ENCODE data around the gene ZHX3.

ZHX3 gene

DNA sequence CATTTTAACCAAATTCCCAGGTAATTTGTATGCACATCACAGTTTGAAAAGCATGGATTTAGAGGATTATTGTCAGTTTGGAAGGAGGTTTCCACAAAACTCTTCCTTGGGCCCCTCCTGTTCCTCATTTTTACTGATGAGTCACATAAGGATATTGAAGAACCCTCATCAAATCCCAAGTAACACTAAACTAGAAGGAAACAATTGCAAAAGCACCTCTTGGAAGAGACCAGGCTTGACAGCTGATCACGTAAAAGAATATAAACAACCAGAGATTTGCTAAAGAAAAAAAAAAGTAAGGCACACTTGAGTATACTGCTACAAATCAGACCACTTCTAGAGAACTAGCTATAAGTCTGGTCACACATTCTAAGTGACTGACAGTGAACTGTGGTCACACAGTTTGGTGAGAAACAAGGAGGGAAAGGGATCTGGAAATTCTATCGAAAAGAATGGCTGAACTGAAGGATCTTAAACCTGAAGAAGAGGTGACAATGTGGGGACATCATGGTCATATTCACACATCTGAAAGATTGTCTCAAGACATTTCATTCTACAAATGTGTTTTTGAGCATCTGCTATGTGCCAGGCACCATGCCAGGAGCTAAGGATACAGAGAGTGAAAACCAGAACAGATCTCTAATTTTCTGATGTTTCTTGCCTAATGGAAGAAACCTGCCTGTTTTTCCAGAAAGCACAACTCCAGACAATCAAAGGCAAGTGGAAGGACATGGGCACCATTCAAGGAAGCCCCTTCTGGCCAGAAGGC, 24.1 kb downstream of the ZHX3 start:
- no peak for DNase-seq

DNA sequence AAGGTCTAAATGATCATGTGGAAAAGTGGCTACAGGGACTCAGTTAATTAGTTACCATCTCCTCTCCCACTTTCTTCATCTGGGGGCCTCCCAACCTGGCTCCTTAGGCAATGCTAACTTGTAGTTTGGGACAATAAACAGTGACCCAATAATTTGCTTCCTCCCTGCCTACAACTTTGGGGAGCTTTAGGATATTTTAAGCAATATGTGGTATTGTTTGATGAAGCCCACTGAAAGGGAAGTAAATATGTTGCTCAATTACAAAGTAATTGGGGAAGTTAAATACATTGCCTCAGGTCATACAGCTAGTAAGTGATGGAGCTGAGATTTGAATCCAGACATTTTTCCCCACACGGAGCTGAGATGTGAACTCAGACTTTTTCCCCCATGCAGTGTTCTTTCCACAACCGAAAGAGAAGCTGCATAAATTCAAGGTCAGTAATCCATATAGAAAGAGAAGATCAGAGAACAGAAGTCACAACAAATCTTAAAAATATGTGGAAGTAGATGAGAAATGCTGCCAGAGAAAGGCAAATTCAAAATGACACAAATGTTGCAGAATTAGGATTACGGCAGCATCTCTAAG, 26.6 kb downstream of the ZHX3 start:
- DNase-seq = no peak

DNA sequence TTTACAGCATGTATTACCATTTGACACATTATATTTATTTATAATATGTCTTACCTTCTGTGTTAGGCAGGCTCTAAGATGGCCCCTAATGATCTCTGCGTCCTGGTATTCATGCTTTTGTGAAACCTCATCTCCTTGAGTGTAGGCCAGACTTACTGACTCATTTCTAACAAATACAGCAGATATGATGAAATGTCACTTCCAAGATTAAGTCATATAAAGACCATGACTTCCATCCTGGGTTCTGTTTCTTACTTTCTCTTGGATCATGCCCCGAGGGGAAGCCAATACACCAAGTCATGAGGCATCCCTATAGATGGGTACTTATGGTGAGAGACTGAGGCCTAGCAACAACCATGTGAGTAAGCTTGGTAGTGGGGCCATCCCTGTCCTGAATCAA, 30.2 kb downstream of the ZHX3 start:
- no peak for DNase-seq

DNA sequence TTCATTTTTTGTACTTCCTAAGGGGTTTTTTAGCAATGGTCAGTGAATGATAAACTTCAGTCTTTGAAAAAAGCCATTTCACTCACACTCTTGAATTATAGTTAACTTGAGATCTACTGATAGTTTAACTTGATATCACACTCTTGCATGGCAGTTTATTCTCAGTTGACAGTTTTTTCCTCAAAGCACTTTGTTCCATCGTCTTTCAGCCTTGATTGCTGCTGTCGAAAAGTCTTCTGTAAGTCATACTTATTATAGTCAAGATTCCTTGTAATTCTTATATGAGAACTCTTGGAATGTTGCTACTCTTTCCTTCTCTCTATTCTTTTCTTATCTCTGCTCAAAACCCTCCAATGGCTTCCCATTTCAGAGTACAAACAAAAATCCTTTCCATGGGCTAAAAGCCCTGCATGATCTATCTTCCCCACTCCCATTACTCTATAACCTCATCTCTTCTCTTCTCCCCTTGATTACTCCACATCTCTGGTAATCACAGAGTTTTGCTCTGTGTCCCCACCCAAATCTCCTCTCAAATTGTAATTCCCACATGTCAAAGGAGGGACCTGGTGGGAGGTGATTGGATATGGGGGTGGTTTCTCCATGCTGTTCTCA, 31.2 kb downstream of the ZHX3 start:
- no peak for DNase-seq

DNA sequence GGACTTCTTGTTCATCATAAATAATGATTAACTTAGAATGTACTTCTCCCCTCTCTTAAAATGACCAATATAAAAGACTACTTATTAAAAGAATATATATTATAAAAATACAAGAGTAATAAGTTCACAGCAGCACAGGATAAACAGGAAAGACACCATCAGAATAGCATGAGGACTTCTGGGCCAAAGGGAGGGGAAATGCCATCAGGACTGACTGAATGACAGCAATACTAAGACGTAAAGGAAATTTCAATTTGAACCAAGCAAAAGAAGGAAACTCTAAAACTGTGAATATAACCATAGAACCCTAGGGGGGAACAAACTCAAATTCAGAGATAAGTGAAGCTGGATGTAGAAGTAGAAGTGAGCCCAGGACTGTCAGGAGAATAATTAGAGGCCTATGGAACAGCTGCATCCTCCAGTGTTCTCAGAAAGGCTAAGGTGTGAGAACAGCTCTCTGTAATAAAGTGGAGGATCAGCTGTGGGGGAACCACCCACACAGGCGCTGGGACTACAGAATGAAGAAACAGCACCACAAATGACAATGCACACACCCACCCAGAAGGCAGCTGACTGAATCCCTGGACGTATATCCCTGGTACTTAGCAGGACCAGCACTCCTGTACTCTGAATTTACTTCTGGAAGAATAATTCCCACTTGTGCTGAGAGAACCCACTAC, 37.8 kb downstream of the ZHX3 start:
- DNase-seq = no peak

DNA sequence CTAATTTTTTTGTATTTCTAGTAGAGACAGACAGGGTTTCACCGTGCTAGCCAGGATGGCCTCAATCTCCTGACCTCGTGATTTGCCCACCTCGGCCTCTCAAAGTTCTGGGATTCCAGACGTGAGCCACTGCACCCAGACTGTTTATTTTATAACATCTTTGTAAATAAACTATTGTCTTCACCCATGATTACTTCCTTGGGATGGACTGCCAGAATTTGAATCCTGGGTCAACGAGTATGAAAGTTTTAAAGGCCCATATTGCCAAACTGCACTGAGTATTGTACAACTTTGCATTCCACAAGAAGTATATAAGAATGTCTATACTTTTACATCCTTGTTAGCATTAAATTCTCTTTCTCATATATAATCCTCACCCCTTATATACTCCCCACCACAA, 38.6 kb downstream of the ZHX3 start:
- no peak for DNase-seq

DNA sequence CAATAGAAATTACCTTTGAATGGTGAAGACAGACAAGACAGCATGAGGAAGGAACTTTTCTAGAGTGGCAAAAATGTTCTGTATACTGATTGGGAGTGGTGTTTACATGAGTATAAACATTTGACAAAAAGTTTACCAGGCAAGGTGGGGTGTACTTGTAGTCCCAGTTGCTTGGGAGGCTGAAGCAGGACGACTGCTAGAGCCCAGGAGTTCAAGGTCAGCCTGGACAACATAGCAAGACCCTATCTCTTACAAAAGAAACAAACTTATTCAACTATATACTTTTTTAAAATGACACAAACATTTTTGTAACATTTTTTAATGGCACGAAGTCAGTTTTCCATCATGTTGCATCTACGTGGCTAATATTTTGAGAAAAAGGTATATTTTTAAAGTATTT, 40.5 kb downstream of the ZHX3 start:
- no peak for DNase-seq

DNA sequence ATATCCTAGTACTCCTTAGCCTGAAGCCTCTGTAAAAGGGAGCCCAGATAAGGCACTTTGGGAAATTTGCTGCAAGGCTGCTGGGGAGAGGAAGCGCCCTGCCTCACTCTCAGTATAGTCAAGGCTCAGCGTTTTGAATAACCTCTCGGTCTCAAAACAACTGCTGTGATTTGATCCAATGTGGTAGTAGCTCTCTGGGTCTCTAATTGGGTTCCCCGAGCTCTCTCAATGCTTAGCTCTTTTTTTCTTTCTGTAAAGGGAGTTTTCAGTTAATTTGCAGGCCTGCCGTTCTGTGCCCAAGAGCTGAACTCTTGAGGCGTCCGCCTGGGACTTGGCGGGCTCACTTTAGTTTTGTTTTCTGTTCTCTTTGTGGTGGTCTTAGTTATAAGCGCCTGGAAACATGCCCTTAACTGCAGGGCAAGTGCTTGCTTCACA, 41.2 kb downstream of the ZHX3 start:
- no peak for DNase-seq

DNA sequence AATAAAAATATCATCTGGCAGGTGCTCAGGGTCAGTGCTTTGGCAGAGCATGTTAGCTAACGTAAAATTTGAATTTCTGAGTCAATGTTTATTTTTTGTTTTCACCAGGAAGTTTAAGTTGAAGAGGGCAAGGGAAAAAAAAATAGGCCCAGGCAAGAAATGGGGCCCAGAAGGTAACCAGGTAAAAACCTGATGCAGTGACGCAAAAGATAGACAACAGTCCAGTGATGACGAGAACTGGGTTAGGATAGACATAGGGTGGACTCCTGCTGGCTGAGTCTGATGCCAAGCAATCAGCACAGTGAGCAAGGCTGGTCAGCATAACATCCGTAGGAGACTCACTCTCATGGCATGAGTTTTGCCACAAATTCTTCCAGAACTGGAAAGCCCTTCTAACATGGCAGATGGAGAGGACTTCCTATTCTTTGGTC, 42.2 kb downstream of the ZHX3 start:
- no peak for DNase-seq

DNA sequence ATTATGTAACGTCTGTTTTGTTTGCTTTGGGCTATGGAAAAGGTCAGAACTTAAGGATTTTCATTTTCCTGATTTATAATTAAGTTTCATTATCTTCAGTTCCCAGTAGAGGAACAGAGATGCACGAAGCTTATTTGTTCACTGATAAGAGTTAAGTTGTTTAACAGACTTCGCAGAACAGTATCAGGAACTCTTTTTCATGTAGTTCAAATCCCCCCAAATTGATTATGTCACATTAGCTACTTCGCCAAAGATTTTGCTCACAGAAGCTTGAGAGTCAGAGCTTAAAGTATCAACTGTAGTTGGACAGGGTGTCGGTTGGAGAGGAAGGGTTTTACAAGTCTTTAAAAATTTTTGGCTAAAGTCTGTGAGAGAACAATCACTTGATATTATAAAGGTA, 43.4 kb downstream of the ZHX3 start:
- no peak for DNase-seq

DNA sequence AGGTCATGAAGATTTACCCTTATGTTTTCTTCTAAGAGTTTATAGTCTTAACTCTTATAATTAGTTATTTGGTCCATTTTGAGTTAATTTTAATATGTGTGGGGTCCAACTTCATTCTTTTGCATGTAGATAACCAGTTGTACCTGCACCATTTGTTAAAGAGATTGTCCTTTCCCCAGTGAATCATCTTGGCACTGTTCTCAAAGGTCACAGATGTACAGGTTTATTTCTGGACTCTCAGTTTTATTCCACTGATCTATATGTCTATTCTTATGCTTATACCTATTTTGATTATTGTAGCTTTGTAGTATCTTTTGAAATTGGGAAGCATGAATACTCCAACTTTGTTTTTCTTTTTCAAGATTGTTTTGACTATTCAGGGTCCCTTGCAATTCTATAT, 44.1 kb downstream of the ZHX3 start:
- no peak for DNase-seq

DNA sequence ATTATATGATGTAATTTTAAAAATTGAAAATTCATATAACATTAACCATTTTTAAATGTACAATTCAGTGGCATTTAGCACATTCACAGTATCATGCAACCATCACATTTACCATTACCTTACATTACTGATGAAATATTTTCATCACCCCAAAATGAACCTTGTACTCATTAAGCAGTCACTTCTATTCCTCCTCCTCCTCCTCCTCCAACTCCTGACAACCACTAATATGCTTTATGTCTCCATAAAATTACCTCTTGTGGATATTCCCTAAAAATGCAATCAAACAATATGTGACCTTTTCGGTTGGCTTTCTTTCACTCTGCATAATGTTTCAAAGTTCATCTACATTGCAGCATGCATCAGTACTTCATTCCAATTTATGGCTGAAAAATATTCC, 45.2 kb downstream of the ZHX3 start:
- DNase-seq = no peak

DNA sequence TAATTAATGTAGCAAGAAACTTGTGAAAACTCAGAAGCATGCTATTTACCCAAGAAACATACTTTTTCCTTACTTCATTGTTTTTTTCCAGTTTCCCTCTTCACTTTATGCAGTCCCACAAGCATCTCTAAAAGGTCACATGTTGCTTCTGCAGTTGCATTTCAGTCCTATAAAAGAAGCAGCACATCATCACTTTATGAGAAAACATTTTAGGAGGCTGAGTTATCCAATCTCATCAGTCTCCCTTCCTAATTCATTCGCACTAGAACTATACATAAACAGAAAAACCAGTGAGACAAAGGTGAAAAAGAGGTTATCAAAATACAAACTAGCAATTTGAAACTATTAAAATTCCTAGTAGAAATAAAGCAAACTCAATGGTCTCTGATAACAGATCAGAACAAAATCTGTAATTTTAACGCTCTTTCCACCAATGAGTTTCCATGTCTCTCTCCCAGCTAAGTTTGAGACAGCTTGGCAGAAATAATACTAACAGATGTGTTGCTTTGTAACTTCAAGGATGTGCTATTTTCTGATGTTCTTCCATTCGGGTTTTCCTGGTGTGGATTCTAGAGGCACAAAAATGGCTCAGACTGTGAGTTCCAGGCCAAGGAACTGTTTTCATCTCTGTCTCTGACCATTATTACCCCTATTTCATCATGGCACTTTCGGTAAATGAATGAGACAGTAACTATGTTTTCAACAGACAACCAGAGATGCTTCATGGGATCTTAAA, 48.4 kb downstream of the ZHX3 start:
- no peak for DNase-seq

DNA sequence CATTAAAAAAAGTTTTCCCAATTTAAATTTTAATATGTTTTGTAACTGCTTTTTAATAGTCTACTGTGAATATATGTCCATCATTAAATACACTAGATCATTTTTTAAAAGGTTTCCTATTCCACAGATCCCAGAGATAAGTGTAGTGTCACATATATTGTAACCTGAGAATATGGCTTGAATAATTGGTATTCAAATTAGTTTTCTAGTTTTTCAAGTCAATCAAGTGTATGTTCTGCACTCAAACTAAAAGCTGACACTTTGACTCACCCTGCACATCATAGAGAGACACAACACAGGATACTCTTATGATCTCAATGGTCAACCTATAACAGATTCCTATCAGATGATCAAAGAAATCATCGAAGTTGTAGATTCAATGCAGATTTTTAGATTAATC, 49.1 kb downstream of the ZHX3 start:
- no peak for DNase-seq

DNA sequence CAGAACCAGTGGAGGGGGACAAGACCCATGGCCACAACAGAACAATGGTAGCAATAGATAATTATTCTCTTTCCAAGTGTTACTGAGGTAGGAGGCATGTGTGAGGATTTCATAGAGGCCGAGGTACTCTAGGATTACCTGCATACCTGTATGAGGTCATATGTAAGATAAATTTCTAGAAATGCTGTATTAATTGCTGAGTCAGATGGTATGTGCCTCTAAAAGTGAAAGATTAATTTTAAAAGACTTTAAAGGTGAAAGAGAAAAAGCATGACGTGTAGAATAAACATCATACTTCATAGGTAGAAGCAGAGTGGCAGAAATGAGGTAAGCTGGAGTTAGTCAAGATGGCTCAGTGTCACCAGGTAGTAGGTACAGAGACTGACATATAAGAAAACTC, 51.6 kb downstream of the ZHX3 start:
- no peak for DNase-seq

DNA sequence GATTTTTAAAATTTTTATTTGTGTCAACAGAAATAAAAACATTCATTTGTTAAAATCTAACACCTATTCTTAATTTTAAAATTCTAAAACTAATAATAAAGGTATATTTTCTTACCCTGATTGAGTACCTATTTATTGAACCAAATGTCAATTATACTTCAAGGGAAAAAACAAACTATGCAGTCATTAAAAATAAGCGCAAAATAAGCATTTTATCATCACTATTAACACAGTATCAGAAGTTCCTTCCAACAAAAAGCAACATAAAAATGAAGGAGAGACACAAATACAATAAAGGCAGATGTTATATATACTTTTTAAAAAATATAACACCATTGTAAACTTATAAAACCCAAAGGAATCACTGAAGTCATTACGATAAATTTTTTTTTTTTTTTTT, 52.7 kb downstream of the ZHX3 start:
- DNase-seq = no peak

DNA sequence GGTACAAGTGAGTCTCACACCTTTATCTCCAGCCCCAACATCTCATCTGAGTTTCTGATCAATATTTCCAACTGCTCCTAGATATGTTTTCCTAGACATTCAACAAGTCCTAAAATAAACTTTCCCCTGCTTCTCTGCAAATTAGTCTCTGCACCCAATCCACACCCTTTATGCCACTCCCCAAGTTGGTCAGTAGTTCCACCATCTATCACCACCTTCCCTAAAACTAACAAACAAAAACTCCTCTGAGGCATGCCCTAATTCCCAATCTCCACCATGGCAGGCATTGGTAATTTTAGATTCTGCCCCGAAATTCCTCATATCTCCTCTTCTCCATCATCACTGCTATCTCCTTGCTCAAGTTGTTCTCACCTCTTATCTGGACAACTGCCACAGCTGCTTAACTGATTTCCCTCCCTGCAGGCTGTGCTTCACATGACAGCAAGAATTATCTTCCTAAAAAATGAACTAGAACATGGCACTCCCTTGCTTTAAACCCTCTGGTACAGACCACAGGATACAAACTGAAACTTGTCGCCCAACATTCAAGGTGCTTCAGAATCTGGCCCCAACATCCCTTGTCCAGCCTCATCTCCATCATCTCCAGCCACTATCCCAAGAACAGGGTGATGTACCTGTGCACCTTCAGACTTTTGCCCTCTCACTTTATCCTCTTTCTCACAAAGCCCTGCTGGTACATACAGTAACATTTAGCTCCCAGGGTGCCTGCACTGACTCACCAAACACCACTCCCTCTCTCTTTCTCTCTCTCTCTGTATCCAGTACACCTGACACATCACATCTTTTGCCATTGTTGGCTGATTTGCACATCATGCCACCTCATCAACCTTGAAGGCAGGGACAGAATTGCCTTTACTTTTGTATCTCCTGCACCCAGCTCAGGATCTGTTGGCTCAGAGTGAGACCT, 55.5 kb downstream of the ZHX3 start:
- no peak for DNase-seq

DNA sequence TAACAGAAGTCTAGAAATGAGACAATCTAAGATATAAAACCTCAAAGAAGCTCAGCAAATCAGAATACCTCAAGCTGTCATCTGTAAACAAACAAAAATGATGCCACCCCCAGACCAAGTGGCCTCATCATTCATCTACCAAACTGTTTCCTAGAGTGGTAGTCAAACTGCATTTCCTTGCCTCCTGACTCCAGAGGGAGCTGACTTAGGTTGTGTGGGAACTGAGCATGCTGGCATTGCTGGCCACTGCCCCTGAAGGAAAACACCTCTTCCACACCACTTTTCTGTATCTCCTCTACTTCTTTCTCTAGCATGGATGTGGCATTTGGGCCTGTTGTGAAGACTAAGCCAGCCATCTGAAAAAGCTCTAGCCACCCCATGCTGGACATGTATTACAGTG, 56.3 kb downstream of the ZHX3 start:
- DNase-seq = no peak

DNA sequence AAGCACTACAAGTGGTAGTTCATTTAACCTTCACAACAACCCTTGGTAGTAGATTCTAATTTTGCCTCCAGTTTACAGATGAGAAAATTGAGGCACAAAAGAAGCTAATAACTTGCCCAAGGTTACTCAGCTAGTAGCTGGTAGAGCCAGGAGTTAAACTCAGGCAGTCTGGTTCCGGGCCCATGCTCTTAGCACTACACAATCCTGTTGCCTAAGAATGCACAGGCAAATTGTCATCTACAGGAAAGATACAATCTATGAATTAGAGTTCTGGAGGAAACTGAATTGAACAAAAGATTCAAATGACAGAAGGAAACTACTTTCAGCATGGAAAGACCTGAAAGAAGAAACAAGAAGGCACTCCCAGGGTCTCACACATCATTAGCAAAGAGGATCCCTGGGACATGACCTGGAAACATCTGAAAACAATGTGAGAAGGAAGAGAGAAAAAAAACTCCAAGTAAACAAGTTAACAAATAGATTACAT, 56.8 kb downstream of the ZHX3 start:
- no peak for DNase-seq

DNA sequence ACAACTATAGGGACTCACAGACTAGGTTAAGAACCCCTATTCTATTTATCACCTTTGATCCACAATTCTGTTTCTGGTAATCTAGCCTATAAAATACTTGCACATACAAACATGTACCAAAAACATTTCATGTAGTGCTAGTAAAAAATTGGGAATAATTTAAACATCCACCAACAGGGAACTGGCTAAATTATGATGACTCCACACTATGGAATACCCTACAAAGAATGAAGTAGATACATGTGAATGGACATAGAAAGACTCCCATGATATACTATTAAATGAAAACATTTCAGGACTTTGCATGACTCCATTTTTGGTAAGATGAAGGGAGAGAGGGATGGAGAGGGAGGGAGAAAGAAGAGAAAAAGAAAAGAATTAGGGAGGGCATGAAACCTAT, 58.2 kb downstream of the ZHX3 start:
- no peak for DNase-seq

DNA sequence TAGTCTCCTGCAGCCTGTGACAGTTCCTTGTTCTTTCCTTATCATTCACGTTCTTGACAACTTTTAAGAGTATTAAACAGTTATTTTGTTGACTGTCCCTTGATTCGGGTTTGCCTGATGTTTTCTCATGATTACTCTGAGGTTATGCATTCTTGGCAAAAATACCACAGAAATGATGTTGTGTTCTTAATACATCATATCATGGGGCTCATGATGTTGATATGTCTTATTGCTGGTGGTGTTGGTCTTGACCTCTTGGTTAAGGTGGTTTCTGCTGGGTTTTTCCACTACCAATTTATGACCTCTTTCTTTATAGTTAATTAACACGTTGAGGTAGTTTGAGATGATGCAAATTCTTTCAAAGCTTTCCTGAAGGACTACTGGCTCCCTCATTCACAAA, 59.1 kb downstream of the ZHX3 start:
- DNase-seq = no peak

DNA sequence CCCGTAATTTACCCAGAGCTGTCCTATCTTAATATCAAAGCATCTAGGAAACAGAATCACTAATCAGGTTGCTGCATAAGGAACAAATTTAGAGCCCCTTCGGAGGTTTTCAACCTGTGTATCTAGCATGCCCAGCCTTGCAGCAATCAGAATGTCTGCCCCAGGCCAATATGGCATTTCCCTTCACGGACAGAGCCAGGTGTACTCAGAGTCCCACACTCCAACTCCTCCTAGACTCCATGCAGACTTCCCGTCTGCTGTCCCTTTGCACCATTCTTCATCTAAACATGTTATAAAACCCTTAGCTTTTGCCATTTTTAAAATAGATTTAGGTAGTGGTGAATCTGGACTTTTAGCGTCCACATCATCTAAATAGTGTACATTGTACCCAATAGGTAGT, 61.0 kb downstream of the ZHX3 start:
- no peak for DNase-seq

Data from kidney glomerular epithelial cell (primary cell).